CD8-positive, alpha-beta memory T cell (primary cell): Measurements from ENCODE around the gene RBBP8. TPM values are rescaled to one million over a fixed set of nuclear protein-coding genes. Genes with fewer than 3 reads are reported as not detected.

ENCODE experiments used
- CTCF ChIA-PET: fragments of 350-600 bp; sonication (Branson Sonifier 250); formaldehyde crosslinking; loops from one replicate; lab custom pipeline; 2021; ENCODE audit warnings: antibody characterized with exemption; lab: Charles Lee
- POLR2A ChIA-PET: fragments of 350-600 bp; sonication (Branson Sonifier 250); formaldehyde crosslinking; loops from one replicate; lab custom pipeline; 2021; ENCODE audit warnings: antibody characterized with exemption; lab: Charles Lee
- DNase-seq, 5 donors: peaks; one replicate each; pipeline versions ENCODE4 v3.0.0 to v3.0.0-alpha.2; 2020 to 2022; ENCODE audit warnings: mixed read lengths in 1 of 5
- H3K27ac ChIP-seq: one replicate; pipeline ENCODE4 v1.7.0; 2013; ENCODE audit warnings: low read depth, mild to moderate bottlenecking, low read length, moderate library complexity
- H3K27me3 ChIP-seq: 2 replicates; pipeline ENCODE4 v1.7.0; 2013; ENCODE audit warnings: low read length, mild to moderate bottlenecking; ENCODE audit not compliant: insufficient read depth, poor library complexity, severe bottlenecking
- H3K36me3 ChIP-seq: 2 replicates; pipeline ENCODE4 v1.7.0; 2013; ENCODE audit warnings: mild to moderate bottlenecking, low read length, moderate library complexity; ENCODE audit not compliant: insufficient read depth
- H3K4me1 ChIP-seq: 2 replicates; pipeline ENCODE4 v1.7.0; 2013; ENCODE audit warnings: mild to moderate bottlenecking, low read length, moderate library complexity; ENCODE audit not compliant: insufficient read depth
- H3K4me3 ChIP-seq: 2 replicates; pipeline ENCODE4 v1.7.0; 2013; ENCODE audit warnings: mild to moderate bottlenecking, low read length
- H3K9me3 ChIP-seq: 2 replicates; pipeline ENCODE4 v1.7.0; 2013; ENCODE audit warnings: mild to moderate bottlenecking, low read length
- H3K27ac Mint-ChIP-seq, 8 donors: one replicate each; pipeline ENCODE4 v1.8.0; 2020 to 2021; ENCODE audit warnings: mixed read lengths in 8 of 8, mild to moderate bottlenecking in 6 of 8, inconsistent platforms in 3 of 8, moderate library complexity in 3 of 8
- H3K27me3 Mint-ChIP-seq, 2 donors: one replicate each; pipeline ENCODE4 v1.8.0; 2020 to 2021; ENCODE audit warnings: mixed read lengths in 2 of 2, mild to moderate bottlenecking in 1 of 2, moderate library complexity in 1 of 2
- H3K36me3 Mint-ChIP-seq, 3 donors: one replicate each; pipeline ENCODE4 v1.8.0; 2020 to 2021; ENCODE audit warnings: mixed read lengths in 3 of 3, inconsistent platforms in 1 of 3, mild to moderate bottlenecking in 1 of 3
- H3K4me1 Mint-ChIP-seq, 3 donors: one replicate each; pipeline ENCODE4 v1.8.0; 2020 to 2021; ENCODE audit warnings: mixed read lengths in 3 of 3, inconsistent platforms in 1 of 3, mild to moderate bottlenecking in 1 of 3
- H3K4me3 Mint-ChIP-seq, 7 donors: one replicate each; pipeline ENCODE4 v1.8.0; 2020 to 2021; ENCODE audit warnings: mixed read lengths in 7 of 7, mild to moderate bottlenecking in 6 of 7, moderate library complexity in 4 of 7, inconsistent platforms in 2 of 7
- H3K9me3 Mint-ChIP-seq, 5 donors: one replicate each; pipeline ENCODE4 v1.8.0; 2020 to 2022; ENCODE audit warnings: mixed read lengths in 5 of 5, mild to moderate bottlenecking in 3 of 5, moderate library complexity in 2 of 5, inconsistent platforms in 1 of 5
- polyA plus RNA-seq: library from polyadenylated mRNA; unstranded; fragments of 300-500 nt; fragmentation: Illumina TruSeq; gene quantifications from one replicate; pipeline ENCODE4 v1.2.3, GENCODE V29; 2021
- total RNA-seq, 2 experiments: library from RNA; stranded (reverse); gene quantifications; one replicate each; pipeline ENCODE4 v1.2.3, GENCODE V29; 2021

The RBBP8 gene
- total and polyA plus RNA-seq, 3 experiments from 2014 or later = 2.0 to 80.8 (median 76.9) TPM

- Histone ChIP-seq H3K9me3 (no peaks in the 10 kb centered on the region), H3K4me3 (no peak overlapping the region), H3K27ac (no peak overlapping the region), H3K27me3 (no peaks in the 10 kb centered on the region), H3K36me3 (no peaks in the 10 kb centered on the region), H3K4me1 (peaks cover 8% of the 10 kb centered on the region)
- H3K4me1 Mint-ChIP-seq = peaks cover 10 to 21% (median 14%) of the 10 kb centered on the region in 3 donors
- no peaks in the 10 kb centered on the region for H3K9me3 Mint-ChIP-seq
- peaks cover 0 to 3% of the 10 kb centered on the region in 2 donors for H3K27me3 Mint-ChIP-seq
- CTCF ChIA-PET = interaction anchor here (0.8 to 2.6 kb wide), 13 partner anchors 9 to 482 kb away, joined by 3 to 14 read pairs (median 4); no protein-coding TSS in a partner anchor
- peak; percentile 49 to 82 (median 64) for DNase-seq
- H3K4me3 Mint-ChIP-seq = peak overlapping the region in 1 of 7 donors; percentile 73
- H3K36me3 Mint-ChIP-seq = peaks cover 0 to 8% (median 0%) of the 10 kb centered on the region in 3 donors
- no peak overlapping the region for H3K27ac Mint-ChIP-seq
- POLR2A ChIA-PET = no interaction called here
These were observed 2.9 kb upstream of the RBBP8 start for GRCh38 chr18:22930089-22930713.

GRCh38 chr18:22932885-22933205, 283 bp upstream of the RBBP8 start:
- H3K27ac ChIP-seq = peak overlapping the region; percentile 91
- DNase-seq = no peak
- peak overlapping the region; percentile 86 for H3K4me3 ChIP-seq
- ChIA-PET CTCF (interaction anchor here (0.7 to 1.5 kb wide), 6 partner anchors 19 to 479 kb away, joined by 3 to 7 read pairs (median 4); no protein-coding TSS in a partner anchor), POLR2A (no interaction called here)
- no peaks in the 10 kb centered on the region for H3K27me3 ChIP-seq
- Mint-ChIP-seq H3K27me3 (peaks cover 0 to 3% of the 10 kb centered on the region in 2 donors), H3K9me3 (no peaks in the 10 kb centered on the region), H3K4me3 (peak overlapping the region; percentile 87 to 98 (median 89)), H3K36me3 (peaks cover 0 to 8% (median 0%) of the 10 kb centered on the region in 3 donors), H3K27ac (peak overlapping the region in 7 of 8 donors; percentile 1 to 94 (median 85)), H3K4me1 (peaks cover 10 to 24% (median 14%) of the 10 kb centered on the region in 3 donors)
- H3K9me3 ChIP-seq = no peaks in the 10 kb centered on the region
- no peaks in the 10 kb centered on the region for H3K36me3 ChIP-seq
- peaks cover 8% of the 10 kb centered on the region for H3K4me1 ChIP-seq

- no peaks in the 10 kb centered on the region for H3K27me3 ChIP-seq
- ChIA-PET POLR2A (no interaction called here), CTCF (interaction anchor here (1.3 to 1.4 kb wide), 2 partner anchors 48 to 425 kb away, joined by 5 to 7 read pairs; no protein-coding TSS in a partner anchor)
- Mint-ChIP-seq H3K27ac (peak overlapping the region in 7 of 8 donors; percentile 57 to 95 (median 90)), H3K4me3 (peak overlapping the region; percentile 87 to 98 (median 89)), H3K27me3 (peaks cover 0 to 3% of the 10 kb centered on the region in 2 donors), H3K4me1 (peaks cover 10 to 24% (median 14%) of the 10 kb centered on the region in 3 donors), H3K36me3 (peaks cover 0 to 8% (median 0%) of the 10 kb centered on the region in 3 donors), H3K9me3 (no peaks in the 10 kb centered on the region)
- no peak for DNase-seq
- peak overlapping the region; percentile 86 for H3K4me3 ChIP-seq
- H3K36me3 ChIP-seq = no peaks in the 10 kb centered on the region
- peak overlapping the region; percentile 91 for H3K27ac ChIP-seq
- peaks cover 8% of the 10 kb centered on the region for H3K4me1 ChIP-seq
- no peaks in the 10 kb centered on the region for H3K9me3 ChIP-seq
These were observed 867 bp downstream of the RBBP8 start for GRCh38 chr18:22933966-22934423.

GRCh38 chr18:22934789-22935188, 1.7 kb downstream of the RBBP8 start:
- no peak for DNase-seq
- Histone ChIP-seq H3K27ac (no peak overlapping the region), H3K9me3 (no peaks in the 10 kb centered on the region), H3K36me3 (no peaks in the 10 kb centered on the region), H3K4me3 (no peak overlapping the region), H3K27me3 (no peaks in the 10 kb centered on the region), H3K4me1 (peaks cover 8% of the 10 kb centered on the region)
- POLR2A ChIA-PET = no interaction called here
- Mint-ChIP-seq H3K27ac (peak overlapping the region in 1 of 8 donors; percentile 58), H3K36me3 (peaks cover 0 to 8% (median 0%) of the 10 kb centered on the region in 3 donors), H3K9me3 (no peaks in the 10 kb centered on the region), H3K4me3 (peak overlapping the region in 6 of 7 donors; percentile 47 to 94 (median 78)), H3K4me1 (peaks cover 10 to 24% (median 16%) of the 10 kb centered on the region in 3 donors), H3K27me3 (peaks cover 0 to 3% of the 10 kb centered on the region in 2 donors)
- CTCF ChIA-PET = interaction anchor here (1.5 kb wide), 1 partner anchor 50 kb away, joined by 3 read pairs; no protein-coding TSS in a partner anchor

- POLR2A ChIA-PET = no interaction called here
- Histone ChIP-seq H3K27ac (no peak overlapping the region), H3K27me3 (no peaks in the 10 kb centered on the region), H3K4me3 (no peak overlapping the region), H3K36me3 (no peaks in the 10 kb centered on the region), H3K9me3 (no peaks in the 10 kb centered on the region), H3K4me1 (peaks cover 8% of the 10 kb centered on the region)
- H3K36me3 Mint-ChIP-seq = peaks cover 0 to 8% (median 0%) of the 10 kb centered on the region in 3 donors
- peaks cover 0 to 3% of the 10 kb centered on the region in 2 donors for H3K27me3 Mint-ChIP-seq
- DNase-seq = no peak
- peak overlapping the region in 1 of 7 donors; percentile 32 for H3K4me3 Mint-ChIP-seq
- no peak overlapping the region for H3K27ac Mint-ChIP-seq
- H3K9me3 Mint-ChIP-seq = no peaks in the 10 kb centered on the region
- peaks cover 10 to 24% (median 18%) of the 10 kb centered on the region in 3 donors for H3K4me1 Mint-ChIP-seq
- CTCF ChIA-PET = interaction anchor here (0.5 to 1.5 kb wide), 2 partner anchors 50 to 70 kb away, joined by 3 read pairs; no protein-coding TSS in a partner anchor
These were observed 2.3 kb downstream of the RBBP8 start for GRCh38 chr18:22935431-22935830.

- POLR2A ChIA-PET = interaction anchor here (0.6 kb wide), 1 partner anchor 9 kb away, joined by 3 read pairs; no protein-coding TSS in a partner anchor
- Histone ChIP-seq H3K9me3 (no peaks in the 10 kb centered on the region), H3K27me3 (no peaks in the 10 kb centered on the region), H3K4me1 (peaks cover 8% of the 10 kb centered on the region), H3K4me3 (no peak overlapping the region), H3K36me3 (no peaks in the 10 kb centered on the region), H3K27ac (no peak overlapping the region)
- CTCF ChIA-PET = no interaction called here
- no peak for DNase-seq
- peaks cover 10 to 24% (median 18%) of the 10 kb centered on the region in 3 donors for H3K4me1 Mint-ChIP-seq
- peak overlapping the region in 1 of 7 donors; percentile 41 for H3K4me3 Mint-ChIP-seq
- H3K27me3 Mint-ChIP-seq = peaks cover 0 to 3% of the 10 kb centered on the region in 2 donors
- no peaks in the 10 kb centered on the region for H3K9me3 Mint-ChIP-seq
- H3K27ac Mint-ChIP-seq = peak overlapping the region in 1 of 8 donors; percentile 24
- H3K36me3 Mint-ChIP-seq = peaks cover 0 to 8% (median 0%) of the 10 kb centered on the region in 3 donors
These were observed 3.4 kb downstream of the RBBP8 start for GRCh38 chr18:22936515-22936914.

- no peak overlapping the region for H3K27ac Mint-ChIP-seq
- Histone ChIP-seq H3K9me3 (no peaks in the 10 kb centered on the region), H3K36me3 (no peaks in the 10 kb centered on the region), H3K27ac (no peak overlapping the region), H3K27me3 (no peaks in the 10 kb centered on the region), H3K4me1 (no peaks in the 10 kb centered on the region), H3K4me3 (no peak overlapping the region)
- peaks cover under 1 to 8% (median 4%) of the 10 kb centered on the region in 3 donors for H3K4me1 Mint-ChIP-seq
- DNase-seq = no peak
- ChIA-PET CTCF (interaction anchor here (1.7 kb wide), 1 partner anchor 10 kb away, joined by 6 read pairs; no protein-coding TSS in a partner anchor), POLR2A (no interaction called here)
- H3K27me3 Mint-ChIP-seq = no peaks in the 10 kb centered on the region
- no peaks in the 10 kb centered on the region for H3K9me3 Mint-ChIP-seq
- H3K4me3 Mint-ChIP-seq = no peak overlapping the region
- H3K36me3 Mint-ChIP-seq = no peaks in the 10 kb centered on the region
These were observed 6.5 kb downstream of the RBBP8 start for GRCh38 chr18:22939649-22940048.

GRCh38 chr18:22943847-22944246, 10.7 kb downstream of the RBBP8 start:
- Mint-ChIP-seq H3K27ac (no peak overlapping the region), H3K36me3 (no peaks in the 10 kb centered on the region), H3K4me3 (no peak overlapping the region), H3K4me1 (peaks cover 0 to 3% (median 0%) of the 10 kb centered on the region in 3 donors), H3K9me3 (no peaks in the 10 kb centered on the region), H3K27me3 (no peaks in the 10 kb centered on the region)
- CTCF ChIA-PET = no interaction called here
- DNase-seq = no peak
- no peak overlapping the region for H3K4me3 ChIP-seq
- POLR2A ChIA-PET = no interaction called here
- H3K36me3 ChIP-seq = no peaks in the 10 kb centered on the region
- no peaks in the 10 kb centered on the region for H3K27me3 ChIP-seq
- no peak overlapping the region for H3K27ac ChIP-seq
- H3K9me3 ChIP-seq = no peaks in the 10 kb centered on the region
- H3K4me1 ChIP-seq = no peaks in the 10 kb centered on the region
